HL-60 (cell line): ENCODE results near the gene PLA1A.

ENCODE experiments used
- POLR2AphosphoS5 ChIP-seq: IDR thresholded peaks from 2 replicates; pipeline ENCODE4 v1.6.1; 2012; ENCODE audit warnings: low read depth
- TF ChIP-seq, protein P1 (sequence below): IDR thresholded peaks from one replicate; pipeline ENCODE4 v1.5.1; 2011; ENCODE audit warnings: low read length, control low read depth, inconsistent platforms; ENCODE audit not compliant: insufficient read depth

DNA sequence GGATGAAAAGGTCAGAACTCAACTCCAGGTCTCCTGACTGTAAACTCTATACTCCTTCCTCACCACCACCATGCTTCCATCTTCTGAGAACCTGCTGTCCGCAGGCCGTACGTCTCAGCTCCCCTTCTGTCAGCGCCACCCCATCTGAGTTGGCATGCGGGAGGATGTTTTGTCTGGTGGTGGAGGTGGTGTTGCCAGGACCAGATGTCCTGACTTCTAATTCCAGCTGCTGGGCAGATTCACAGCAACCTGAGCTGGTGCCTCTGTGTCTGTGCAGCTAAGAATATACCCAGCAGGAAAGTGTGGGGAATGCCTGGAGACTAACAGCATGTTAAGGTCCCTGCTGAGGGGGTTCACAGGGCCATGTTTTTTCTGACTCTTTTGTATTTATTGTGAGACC lies 23.2 kb downstream of the PLA1A start:
- TF ChIP-seq, protein P1, sequence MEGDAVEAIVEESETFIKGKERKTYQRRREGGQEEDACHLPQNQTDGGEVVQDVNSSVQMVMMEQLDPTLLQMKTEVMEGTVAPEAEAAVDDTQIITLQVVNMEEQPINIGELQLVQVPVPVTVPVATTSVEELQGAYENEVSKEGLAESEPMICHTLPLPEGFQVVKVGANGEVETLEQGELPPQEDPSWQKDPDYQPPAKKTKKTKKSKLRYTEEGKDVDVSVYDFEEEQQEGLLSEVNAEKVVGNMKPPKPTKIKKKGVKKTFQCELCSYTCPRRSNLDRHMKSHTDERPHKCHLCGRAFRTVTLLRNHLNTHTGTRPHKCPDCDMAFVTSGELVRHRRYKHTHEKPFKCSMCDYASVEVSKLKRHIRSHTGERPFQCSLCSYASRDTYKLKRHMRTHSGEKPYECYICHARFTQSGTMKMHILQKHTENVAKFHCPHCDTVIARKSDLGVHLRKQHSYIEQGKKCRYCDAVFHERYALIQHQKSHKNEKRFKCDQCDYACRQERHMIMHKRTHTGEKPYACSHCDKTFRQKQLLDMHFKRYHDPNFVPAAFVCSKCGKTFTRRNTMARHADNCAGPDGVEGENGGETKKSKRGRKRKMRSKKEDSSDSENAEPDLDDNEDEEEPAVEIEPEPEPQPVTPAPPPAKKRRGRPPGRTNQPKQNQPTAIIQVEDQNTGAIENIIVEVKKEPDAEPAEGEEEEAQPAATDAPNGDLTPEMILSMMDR: no peak
- no peak for TF ChIP-seq POLR2AphosphoS5
